GM18873 (cell line): Measurements from ENCODE around the gene DCDC1.
A peak's percentile ranks its signal among the peaks of the same experiment; 100 is the strongest.
"Not testable (repeated sequence)": the region's sequence is repeated elsewhere in the genome, so short reads cannot be mapped to it uniquely, and the experiment has no call there.

ENCODE experiments used
- ATAC-seq: cut with Tn5 transposase; IDR thresholded peaks from one replicate; pipeline ENCODE4 v1.9.1; 2021; ENCODE audit warnings: mild to moderate bottlenecking, moderate library complexity, moderate number of reproducible peaks; ENCODE audit not compliant: unreplicated experiment, low FRiP score

The DCDC1 gene

DNA sequence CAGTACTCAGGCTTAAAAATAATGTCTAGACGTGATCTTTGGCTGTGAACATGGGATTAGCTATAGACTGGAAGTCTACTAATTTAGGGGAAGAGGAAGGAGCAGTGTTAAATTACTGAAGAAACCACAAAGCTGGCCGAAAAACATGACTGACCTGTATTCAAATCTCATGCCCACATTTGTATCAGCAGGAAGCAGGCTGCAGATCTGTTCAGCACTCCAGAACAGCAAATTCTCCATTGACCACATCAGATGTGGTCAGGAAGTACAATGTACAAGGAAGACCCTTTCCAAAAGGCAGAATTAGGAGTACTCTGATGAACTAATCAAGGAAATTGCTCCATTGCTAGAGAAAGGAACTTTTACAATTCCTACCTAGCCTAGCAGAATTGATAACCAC lies 31.7 kb downstream of the DCDC1 start:
- ATAC-seq: no peak

DNA sequence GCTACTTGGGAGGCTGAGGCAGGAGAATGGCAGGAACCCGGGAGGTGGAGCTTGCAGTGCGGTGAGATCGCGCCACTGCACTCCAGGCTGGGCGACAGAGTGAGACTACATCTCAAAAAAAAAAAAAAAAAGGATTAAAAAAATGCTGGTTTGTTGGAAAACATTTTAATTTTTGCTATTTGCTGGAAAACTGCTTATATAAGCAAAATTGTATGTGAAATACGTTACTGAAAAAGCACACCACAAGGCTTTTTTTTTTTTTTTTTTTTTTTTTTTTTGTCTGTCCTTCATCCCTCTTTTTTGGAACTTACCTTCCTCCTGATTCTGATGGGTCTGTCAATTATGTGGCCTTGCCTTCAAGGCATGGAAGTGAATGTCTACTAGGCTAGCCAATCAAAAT lies 40.8 kb downstream of the DCDC1 start:
- ATAC-seq: no peak

DNA sequence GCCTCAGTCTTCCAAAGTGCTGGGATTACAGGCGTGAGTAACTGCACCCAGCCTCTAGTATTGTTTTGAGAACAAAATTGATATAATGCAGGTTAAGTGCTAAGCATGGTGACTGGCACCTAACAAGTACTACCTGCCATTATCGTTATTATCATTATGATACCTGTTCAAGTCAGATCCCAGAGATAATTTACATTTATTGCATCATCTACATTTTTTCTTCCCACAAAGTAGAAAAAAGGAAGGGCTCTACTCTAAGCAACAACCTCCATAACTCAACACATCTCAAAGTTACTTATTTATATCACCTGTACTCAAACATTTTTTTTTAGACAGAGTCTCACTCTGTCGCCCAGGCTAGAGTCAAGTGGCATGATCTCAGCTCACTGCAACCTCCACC lies 42.1 kb downstream of the DCDC1 start:
- ATAC-seq: no peak

DNA sequence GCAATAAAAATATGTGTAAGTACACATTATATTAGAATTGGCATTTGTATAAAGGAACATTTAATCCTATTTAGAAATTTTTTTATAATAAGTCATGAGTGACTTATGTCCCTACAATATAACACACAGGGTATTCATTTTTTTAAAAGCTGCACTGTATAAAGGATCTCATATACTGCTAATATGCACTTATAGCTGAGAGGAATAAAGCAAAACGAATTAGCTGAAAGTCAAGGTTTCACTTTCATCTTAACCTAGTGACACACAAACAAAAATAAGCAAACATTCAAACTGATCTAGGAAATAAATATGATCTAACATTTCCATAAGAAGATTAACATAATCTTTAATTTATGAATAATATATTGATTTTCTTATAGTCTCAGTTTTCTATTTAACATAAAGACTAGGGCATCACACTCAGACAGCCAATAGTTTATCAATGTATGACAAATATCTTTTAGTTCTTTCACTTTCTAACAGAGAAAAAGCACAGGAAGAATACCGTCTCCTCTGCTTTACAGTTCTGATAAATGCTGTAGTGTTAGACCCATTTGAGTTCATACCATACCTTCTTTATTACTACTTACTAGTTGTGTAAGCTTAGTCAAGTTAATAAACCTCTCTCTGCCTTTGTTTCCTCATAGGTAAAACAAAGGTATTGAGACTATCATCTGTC lies 42.9 kb downstream of the DCDC1 start:
- ATAC-seq: peak; percentile 80

DNA sequence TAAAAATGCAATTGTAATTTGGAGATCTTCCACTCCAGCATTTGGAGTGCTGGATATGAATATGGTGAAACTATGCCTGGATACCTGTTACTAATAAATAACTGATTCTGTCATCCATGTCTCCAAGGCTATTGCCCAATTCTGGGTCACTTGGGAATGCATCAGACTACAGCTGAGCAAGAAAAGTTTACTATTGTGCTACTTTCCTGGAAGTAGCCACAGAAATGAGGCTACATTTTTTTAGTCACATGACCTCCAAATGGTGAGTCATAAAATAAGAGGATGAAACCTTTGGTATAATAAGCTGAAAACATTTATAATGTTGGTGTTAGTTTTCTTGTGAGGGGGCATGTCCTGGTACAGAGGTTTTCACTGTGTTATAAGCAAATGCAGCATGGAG lies 44.4 kb downstream of the DCDC1 start:
- no peak for ATAC-seq

DNA sequence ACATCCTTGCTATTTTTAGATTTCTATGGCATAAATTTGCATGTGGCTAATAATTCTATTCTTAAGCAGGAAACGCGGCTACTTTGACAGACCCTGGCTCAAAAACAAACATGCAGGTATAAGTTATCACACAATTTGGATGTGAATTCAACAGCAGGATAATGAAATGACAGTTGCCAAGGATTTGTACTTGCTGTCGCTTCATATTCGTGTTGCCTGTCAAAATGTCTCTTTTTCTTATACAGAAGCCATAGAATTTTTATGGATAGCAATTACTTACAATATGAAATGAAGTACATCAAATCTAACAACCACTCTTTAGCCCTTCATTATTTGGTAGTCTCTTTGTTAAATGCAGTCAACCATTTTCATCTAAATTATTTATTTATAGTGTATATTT lies 46.4 kb downstream of the DCDC1 start:
- ATAC-seq: no peak

DNA sequence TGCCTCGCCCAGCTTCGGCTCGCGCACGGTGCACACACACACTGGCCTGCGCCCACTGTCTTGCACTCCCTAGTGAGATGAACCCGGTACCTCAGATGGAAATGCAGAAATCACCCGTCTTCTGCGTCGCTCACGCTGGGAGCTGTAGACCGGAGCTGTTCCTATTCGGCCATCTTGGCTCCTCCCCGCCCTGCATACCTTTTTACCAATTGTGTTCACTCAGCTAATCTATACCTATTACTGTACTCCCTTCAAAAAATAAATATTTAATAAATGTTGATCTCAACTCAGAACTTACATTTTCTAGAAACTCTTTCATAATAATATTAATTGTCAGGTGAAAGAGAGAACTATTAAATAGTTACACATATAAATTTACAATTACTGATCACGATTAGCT lies 48.0 kb downstream of the DCDC1 start:
- ATAC-seq: not testable (repeated sequence)

DNA sequence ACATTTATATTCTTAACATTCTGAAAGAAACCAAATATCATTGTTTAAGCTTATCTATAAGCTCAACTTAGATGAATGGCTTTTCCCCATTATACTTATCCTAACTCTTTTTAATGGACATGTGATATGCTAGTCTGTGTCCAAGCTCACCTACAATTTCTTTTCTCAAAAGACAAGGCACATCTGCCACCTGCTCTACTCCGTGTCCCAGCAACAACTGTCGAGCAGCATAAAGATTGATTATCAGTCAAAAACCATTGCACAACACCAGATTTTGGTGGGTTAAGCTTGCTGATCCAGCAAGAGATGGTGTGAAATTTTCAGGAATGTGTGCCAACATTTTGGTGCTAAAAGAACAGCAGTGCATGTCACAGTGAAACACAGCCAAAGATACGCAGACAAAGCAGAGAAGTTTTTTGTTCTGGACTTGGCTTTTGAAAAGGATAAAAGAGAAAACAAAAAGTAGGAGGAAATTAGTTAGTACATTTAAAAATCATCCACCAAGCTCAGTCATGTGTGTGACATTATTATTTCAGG lies 65.8 kb downstream of the DCDC1 start:
- ATAC-seq: no peak

DNA sequence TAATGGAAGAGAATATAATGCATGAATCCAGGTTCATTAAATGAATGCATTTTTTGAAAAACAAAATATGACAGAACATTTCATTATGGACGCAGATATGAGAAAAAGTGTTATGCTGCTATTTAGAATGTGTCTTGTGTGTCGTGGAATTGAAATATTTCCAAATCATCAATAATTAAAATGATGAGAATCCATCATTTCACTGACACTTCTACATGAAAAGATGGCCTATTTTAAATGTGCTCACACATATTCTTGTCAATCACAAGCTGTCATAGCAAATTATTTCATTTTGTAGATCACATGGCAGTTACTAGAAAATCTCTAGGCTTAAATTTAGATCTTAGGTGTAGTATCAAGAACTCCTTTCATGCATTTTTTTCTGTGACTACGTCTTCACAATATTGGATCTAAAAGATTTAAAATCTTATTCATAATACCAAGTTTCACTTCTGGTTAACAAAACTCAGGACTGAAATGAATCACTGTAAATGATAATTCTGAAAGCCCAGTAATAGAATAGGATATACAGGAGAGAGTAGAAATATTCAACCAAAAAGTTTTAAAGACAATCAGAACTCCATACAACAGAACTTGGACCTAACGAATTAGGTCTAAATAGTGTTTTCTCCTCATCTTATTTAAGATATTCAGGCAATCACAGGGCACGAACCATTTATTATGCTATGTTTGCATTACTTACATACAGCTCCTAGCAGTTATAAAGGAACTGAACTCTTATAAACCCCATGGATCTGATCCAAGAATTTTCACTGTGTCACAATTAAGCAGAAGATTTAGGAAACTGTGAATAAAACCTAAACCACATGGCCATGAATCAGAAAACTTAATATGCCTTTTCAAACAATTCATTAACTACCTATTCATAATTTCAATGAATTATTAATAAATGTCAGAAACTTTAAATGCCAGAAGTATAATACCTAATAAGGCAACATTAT lies 67.7 kb downstream of the DCDC1 start:
- ATAC-seq: no peak

DNA sequence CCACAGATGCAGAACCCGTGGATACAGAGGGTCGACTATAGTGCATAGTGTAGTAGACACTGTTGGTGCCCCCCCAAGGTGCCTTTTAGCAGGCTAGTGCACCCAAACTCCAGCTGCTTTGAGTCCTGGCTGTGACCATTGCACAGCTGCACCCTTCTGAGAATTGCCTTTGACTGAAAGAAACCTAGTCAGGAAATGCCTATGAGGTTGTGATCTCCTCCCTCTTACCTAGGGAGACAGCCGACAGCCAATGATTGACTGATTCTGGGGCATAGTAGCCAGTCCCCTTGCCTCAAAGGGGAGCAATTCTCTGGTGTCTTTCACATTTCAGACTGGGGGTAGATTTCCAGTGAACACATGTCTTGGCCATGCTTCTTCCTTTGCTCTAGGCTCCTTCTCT lies 74.2 kb downstream of the DCDC1 start:
- no peak for ATAC-seq

DNA sequence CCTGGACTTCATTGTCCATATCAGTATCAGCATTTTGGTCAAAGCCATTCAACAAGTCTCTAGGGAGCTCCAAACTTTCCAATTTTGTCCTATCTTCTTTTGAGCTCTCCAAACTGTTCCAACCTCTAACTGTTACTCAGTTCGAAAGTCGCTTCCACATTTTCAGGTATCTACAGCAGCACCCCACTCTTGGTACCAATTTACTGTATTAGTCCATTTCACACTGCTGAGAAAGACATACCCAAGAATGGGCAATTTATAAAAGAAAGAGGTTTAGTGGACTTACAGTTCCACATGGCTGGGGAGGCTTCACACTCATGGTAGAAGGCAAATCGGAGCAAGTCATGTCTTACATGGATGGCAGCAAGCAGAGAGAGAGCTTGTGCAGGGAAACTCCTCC lies 96.0 kb downstream of the DCDC1 start:
- ATAC-seq: not testable (repeated sequence)

DNA sequence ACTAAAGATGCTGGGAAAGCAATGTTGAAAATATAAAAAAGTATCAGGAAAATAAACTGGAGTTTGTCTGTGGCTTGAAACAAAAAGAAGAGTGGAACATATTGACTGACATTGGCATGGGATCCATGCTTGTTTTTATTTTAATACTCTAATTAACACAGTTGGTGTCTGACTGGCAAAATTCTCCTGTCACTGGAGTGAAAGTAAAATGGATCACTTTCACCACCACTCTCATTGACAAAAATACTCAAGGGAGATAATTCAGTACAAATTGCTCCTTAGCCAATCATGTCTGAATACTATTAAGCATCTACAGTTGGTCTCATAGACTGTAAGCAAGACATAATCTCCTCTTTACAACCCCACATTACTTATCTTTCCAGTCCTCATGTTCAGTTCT lies 101.8 kb downstream of the DCDC1 start:
- ATAC-seq: no peak

DNA sequence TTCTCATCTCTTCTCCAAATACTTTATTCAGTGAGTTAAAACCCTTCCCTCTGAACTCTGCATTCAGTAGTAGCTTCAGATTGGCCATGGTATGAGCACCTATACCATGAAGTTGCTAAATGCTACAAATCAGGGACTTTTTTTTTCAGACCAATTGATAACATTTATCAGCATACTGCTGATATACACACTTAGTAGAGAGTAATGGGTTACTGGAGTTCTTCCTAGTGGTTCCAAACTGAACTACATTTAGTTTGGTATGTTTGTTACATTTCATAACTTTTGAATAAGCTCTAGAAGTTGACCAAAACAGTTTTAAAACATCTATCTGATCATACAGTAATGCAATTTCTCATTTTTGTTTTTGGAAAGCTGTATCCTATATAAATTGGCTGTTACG lies 104.7 kb downstream of the DCDC1 start:
- ATAC-seq: no peak

DNA sequence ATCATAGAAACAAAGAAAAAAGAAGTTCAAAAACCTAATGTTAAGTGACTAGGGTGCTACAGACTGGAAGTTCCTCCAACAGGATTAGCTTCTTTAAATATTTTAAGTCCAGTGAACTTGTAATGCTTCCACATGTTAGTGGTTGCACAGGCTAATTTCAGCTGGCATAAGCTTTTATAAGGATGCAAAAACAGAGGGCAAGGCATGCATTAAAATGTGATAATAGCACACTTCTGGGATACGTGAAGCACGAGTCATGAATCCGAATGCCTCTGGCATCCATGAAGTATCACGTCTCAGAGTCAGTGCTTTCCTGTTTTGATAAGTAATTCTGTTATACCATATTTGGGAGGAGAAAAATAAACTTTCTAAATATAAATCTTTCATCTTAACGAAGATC lies 106.8 kb downstream of the DCDC1 start:
- ATAC-seq: no peak

DNA sequence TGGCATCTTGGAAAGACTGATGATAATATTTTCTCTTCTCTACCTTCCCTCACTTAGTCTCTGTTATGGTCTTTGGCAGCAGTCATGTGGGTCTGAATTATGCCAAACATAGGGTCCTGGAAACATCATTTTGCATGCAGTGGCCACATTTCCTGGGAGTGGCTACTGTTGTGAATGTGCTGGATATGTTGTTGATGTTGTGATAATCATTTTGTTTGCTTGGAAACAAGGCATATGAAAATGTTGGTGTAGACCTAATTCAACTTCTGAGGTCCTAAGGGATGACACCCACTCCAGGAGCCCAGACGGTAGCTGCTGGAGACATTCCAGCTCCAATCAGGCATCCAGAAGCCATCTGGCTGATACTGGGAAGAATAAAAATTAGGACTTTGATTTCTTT lies 109.7 kb downstream of the DCDC1 start:
- ATAC-seq: no peak

DNA sequence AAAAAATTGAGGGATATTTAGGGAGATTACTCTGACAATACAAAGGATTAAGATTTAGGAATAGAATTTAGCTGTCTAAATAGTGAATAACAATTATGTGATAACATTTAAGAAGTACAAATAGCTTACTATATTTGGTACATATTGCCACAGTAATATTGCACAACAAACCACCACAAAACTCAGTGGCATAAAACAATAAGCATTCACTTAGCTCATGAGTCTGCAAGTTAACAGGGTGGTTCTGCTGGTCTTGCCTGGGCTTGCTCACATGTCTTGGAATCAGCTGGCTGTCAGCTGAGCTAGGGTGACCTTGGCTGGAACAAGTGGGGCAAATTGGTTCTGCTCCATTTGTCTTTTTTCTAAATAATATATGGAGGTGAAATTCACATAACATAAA lies 115.1 kb downstream of the DCDC1 start:
- ATAC-seq: no peak

DNA sequence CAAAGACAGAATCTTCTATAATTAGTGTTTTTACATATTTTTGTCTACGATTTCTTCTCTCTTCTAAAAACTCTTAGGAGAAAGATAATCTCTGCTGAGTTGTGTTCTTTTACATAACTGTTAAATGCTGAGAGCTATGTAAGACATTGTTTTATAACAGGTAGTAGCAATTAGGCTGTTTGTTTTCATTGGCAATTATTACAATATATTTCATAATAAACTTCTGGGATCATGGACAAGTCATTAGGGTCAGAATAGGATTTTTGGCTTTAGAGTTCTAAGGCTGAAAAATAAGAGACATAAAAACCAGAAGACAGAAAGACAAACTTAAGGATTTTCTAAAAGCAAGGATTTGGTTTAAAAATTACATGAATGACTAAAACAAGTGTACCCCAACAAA lies 120.8 kb downstream of the DCDC1 start:
- ATAC-seq: no peak

DNA sequence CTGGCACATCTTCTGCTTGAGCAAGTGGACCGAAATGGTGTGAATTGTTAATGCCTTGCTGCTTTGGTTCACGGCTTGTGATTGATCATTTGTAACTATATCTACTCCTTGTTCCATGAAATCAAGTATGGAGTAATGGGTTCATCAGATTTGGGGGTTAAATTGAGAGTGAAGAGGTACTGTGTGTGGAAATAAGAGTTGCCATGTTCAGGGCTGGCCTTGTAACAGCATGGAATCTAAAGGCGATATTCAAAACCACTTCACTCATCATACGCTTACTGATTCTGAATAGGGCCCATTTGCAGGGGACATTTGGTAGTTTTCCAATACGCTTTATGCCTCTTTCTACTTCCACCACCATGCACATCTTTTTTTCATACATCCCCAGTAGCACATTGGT lies 122.2 kb downstream of the DCDC1 start:
- no peak for ATAC-seq

DNA sequence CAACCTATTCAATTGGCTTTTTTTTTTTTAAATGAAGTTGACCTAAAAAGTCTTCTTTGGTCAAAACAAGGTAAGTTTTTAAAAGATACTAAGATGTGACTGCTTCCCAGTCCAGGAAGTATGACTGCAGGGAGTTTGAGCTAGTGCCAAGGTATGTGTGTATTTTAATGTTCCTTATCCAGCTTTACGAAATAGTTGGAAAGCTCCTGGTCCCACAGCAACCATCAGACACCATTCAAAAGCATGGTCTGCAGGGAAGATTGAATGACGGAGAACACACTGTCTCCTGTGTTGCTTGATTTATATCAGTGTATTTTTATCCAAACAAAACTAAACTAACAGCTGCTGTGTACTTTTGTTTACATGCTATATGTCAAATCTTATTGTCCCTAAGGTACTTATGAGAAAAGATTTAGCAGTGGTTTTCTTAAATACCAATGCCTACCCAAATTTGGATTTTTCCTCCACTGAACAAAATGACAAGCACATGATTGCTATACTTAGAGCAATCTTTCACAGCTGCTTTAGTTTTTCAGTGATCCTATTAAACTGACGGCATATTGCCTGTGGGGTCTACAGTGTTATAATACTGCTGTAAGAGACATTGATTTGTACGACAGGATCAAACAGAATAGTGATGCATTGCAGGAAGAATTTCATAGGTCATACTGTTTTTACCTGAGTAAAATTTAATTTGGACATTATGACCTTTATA lies 122.9 kb downstream of the DCDC1 start:
- no peak for ATAC-seq

DNA sequence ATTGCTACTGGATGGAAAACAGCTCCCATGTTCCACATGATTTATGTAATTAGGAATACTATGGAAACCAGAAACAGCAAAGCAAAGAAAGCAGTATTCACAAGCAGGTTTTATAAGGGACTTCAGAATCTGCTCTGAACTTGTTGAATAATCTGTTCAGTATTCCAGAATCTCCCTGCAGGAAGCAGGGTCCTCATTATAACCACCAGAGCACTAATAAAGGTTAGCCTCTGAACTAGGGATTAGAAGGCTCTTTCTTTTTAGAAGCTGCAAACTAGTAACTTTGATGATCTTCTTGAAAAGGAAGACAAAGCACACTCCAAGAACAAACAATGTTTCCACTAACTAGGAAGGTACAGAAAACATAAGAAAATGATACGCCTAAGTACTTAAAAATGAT lies 125.8 kb downstream of the DCDC1 start:
- no peak for ATAC-seq

DNA sequence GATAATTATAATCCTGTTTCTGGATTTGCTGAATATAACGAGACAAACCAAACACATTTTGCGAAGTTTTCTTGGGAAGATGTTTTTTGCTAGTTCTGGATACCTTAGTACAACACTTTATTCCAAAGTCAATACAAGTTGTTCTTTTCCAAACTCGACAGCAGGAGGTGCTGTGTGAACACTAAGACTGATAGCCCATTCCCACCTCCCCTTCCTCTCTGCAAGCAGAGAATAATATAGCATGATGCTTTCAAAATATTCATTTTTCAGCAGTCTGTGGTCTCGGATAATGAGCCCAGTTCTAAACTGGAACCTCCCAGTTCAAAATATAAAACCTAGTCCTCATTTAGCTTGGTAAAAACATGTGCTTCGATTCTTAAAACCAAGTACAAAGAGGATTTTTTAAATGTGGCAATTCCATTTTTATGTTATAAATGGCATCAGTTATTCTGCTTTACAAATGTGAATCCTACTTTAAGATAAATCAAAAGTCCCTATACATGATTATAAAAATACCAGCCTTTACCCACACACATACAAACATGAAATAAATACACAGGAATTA lies 129.1 kb downstream of the DCDC1 start:
- ATAC-seq: no peak
